Stomach (tissue), 9 donors: ENCODE data around the gene MCRIP2. TPM values are rescaled to one million over a fixed set of nuclear protein-coding genes. Genes with fewer than 3 reads are reported as not detected.

ENCODE experiments used
- DNase-seq, 2 donors: peaks; one replicate each; pipeline versions ENCODE4 v3.0.0 to v3.0.0-alpha.2; 2013 to 2019
- H3K27ac ChIP-seq, 5 donors: fragments of 200-600 bp in 4 of 5; sonication (generic) in 4 of 5; one replicate each; pipeline ENCODE4 v1.5.1; 2013 to 2019; ENCODE audit warnings: mild to moderate bottlenecking in 1 of 5, moderate library complexity in 1 of 5
- H3K27me3 ChIP-seq, 3 donors: fragments of 200-600 bp; sonication (generic); one replicate each; pipeline ENCODE4 v1.5.1; 2017 to 2019; ENCODE audit warnings: mixed run types in 1 of 3
- H3K36me3 ChIP-seq, 4 donors: fragments of 200-600 bp; sonication (generic); 1 replicate in 3 of 4; 2 replicates in 1 of 4; pipeline ENCODE4 v1.5.1; 2016 to 2019
- H3K4me1 ChIP-seq, 4 donors: fragments of 200-600 bp; sonication (generic); one replicate each; pipeline ENCODE4 v1.5.1; 2016 to 2019
- H3K4me3 ChIP-seq, 4 donors: fragments of 200-600 bp; sonication (generic) in 3 of 4; one replicate each; pipeline ENCODE4 v1.5.1; 2016 to 2019; ENCODE audit warnings: mild to moderate bottlenecking in 1 of 4
- H3K9me3 ChIP-seq, 4 donors: fragments of 200-600 bp; sonication (generic); one replicate each; pipeline ENCODE4 v1.5.1; 2016 to 2019
- CTCF ChIP-seq, 7 experiments: fragments of 450-650 bp in 4 of 7; fragments of 200-600 bp in 3 of 7; sonication (generic) in 3 of 7; IDR thresholded peaks; one replicate each; pipeline ENCODE4 v1.5.1; 2016 to 2019; ENCODE audit warnings: antibody characterized with exemption in 7 of 7, control low read depth in 2 of 7, mild to moderate bottlenecking in 1 of 7
- EP300 ChIP-seq: sonication (generic); formaldehyde crosslinking; IDR thresholded peaks from one replicate; pipeline ENCODE4 v1.6.1; 2017; ENCODE audit warnings: antibody characterized with exemption
- POLR2A ChIP-seq, 4 donors: fragments of 450-650 bp; IDR thresholded peaks; one replicate each; pipeline ENCODE4 v1.6.1; 2016; ENCODE audit warnings: antibody characterized with exemption in 4 of 4, control low read depth in 2 of 4, mild to moderate bottlenecking in 1 of 4, moderate library complexity in 1 of 4
- POLR2AphosphoS5 ChIP-seq, 3 donors: sonication (generic); formaldehyde crosslinking; IDR thresholded peaks; one replicate each; pipeline ENCODE4 v1.6.1; 2016; ENCODE audit warnings: antibody characterized with exemption in 3 of 3
- WGBS, 5 donors: extraction: QIAGEN DNeasy Blood & Tissue Kit in 3 of 5; methylation state at CpG; one replicate each; pipeline versions ENCODE4 v1.1.5 to v1.1.7; 2013 to 2018; 5-methylcytosine and 5-hydroxymethylcytosine counted together
- intact Hi-C: fragments of 100-400 bp; cut with DNase I; formaldehyde crosslinking; loops from one replicate; pipeline ENCODE4 v1.15.1; 2023; ENCODE audit warnings: low total_unique reads
- polyA plus RNA-seq, 3 donors: library from polyadenylated mRNA; stranded (reverse); fragments of 200-250 nt; gene quantifications; one replicate each; pipeline ENCODE4 v1.2.3, GENCODE V29; 2013
- total RNA-seq, 5 donors: library from RNA; depleted of rRNA; stranded (reverse); fragments of >200 nt; gene quantifications; one replicate each; pipeline versions ENCODE4 v1.1.0 to v1.2.3, GENCODE V29; 2014 to 2016
- donor health status: healthy with polysubstance abuse.
- donor health status: Bipolar disorder and iron deficiency.
- donor health status: healthy.

Gene MCRIP2
- total and polyA plus RNA-seq, 8 donors: 14.0 to 440 (median 89.5) TPM

- WGBS, 5 donors: 95 to 96% (median 96%) methylated on average over 5 to 35 of the region's 35 CpGs
- Histone ChIP-seq H3K9me3 (no peaks in the 10 kb centered on the region), H3K36me3 (peaks cover 19 to 49% (median 45%) of the 10 kb centered on the region in 4 donors), H3K4me3 (no peak overlapping the region), H3K4me1 (peaks cover 33 to 43% (median 37%) of the 10 kb centered on the region in 4 donors), H3K27ac (peak overlapping the region in 1 of 5 donors; percentile 29), H3K27me3 (peaks cover 0 to 4% (median 0%) of the 10 kb centered on the region in 3 donors)
- intact Hi-C loops: no loop called here
- TF ChIP-seq POLR2AphosphoS5 (IDR thresholded peaks at IDR 0.05): no peak
- DNase-seq: no peak
Observed at GRCh38 chr16:625977-626765, 15.5 kb upstream of the MCRIP2 start.

GRCh38 chr16:626787-627453, 14.7 kb upstream of the MCRIP2 start:
- intact Hi-C loops: no loop called here
- Histone ChIP-seq H3K9me3 (no peaks in the 10 kb centered on the region), H3K4me3 (no peak overlapping the region), H3K4me1 (peaks cover 27 to 42% (median 33%) of the 10 kb centered on the region in 4 donors), H3K27me3 (peaks cover 0 to 6% (median 0%) of the 10 kb centered on the region in 3 donors), H3K27ac (peak overlapping the region in 1 of 5 donors; percentile 29), H3K36me3 (peaks cover 19 to 47% (median 43%) of the 10 kb centered on the region in 4 donors)
- DNase-seq: peak in 1 of 2 donors; percentile 26
- TF ChIP-seq EP300 (no peak), POLR2A (IDR thresholded peaks at IDR 0.05) (no peak), CTCF (IDR thresholded peaks at IDR 0.05) (no peak), POLR2AphosphoS5 (IDR thresholded peaks at IDR 0.05) (no peak)
- WGBS, 5 donors: 86 to 94% (median 88%) methylated on average over 27 to 29 of the region's 29 CpGs

GRCh38 chr16:627454-628239, 14.0 kb upstream of the MCRIP2 start:
- peaks cover 23 to 37% (median 27%) of the 10 kb centered on the region in 4 donors for H3K4me1 ChIP-seq
- WGBS, 5 donors: 72 to 84% (median 77%) methylated on average over 49 to 50 of the region's 50 CpGs
- peaks cover 0 to 13% (median 0%) of the 10 kb centered on the region in 3 donors for H3K27me3 ChIP-seq
- intact Hi-C loops: no loop called here
- TF ChIP-seq POLR2A (IDR thresholded peaks at IDR 0.05) (no peak), CTCF (IDR thresholded peaks at IDR 0.05) (no peak), POLR2AphosphoS5 (IDR thresholded peaks at IDR 0.05) (no peak), EP300 (no peak)
- DNase-seq: peak; percentile 58 to 61
- H3K9me3 ChIP-seq: no peaks in the 10 kb centered on the region
- peaks cover 19 to 50% (median 45%) of the 10 kb centered on the region in 4 donors for H3K36me3 ChIP-seq
- no peak overlapping the region for H3K27ac ChIP-seq
- H3K4me3 ChIP-seq: no peak overlapping the region

- H3K4me1 ChIP-seq: peaks cover 23 to 37% (median 27%) of the 10 kb centered on the region in 4 donors
- peaks cover 19 to 58% (median 53%) of the 10 kb centered on the region in 4 donors for H3K36me3 ChIP-seq
- no peak overlapping the region for H3K4me3 ChIP-seq
- intact Hi-C loops: no loop called here
- peaks cover 0 to 13% (median 0%) of the 10 kb centered on the region in 3 donors for H3K27me3 ChIP-seq
- WGBS, 5 donors: 90 to 95% (median 94%) methylated on average over 19 to 33 of the region's 33 CpGs
- TF ChIP-seq POLR2A (IDR thresholded peaks at IDR 0.05) (no peak), CTCF (IDR thresholded peaks at IDR 0.05) (no peak), EP300 (no peak)
- H3K9me3 ChIP-seq: no peaks in the 10 kb centered on the region
- no peak for DNase-seq
- H3K27ac ChIP-seq: no peak overlapping the region
Observed at GRCh38 chr16:628321-629061, 13.1 kb upstream of the MCRIP2 start.
